A549 (cell line): Measurements from ENCODE around the gene TDP1.

Experiments used
- BCL3 ChIP-seq: fragments of >200 bp; sonication (Bioruptor Twin); formaldehyde crosslinking; IDR thresholded peaks from 3 replicates; pipeline ENCODE4 v1.6.1; 2016
- CBX8 ChIP-seq: fragments of 200-600 bp; sonication (generic); IDR thresholded peaks from 2 replicates; pipeline ENCODE4 v1.6.1; 2016
- CEBPB ChIP-seq, 2 experiments: fragments of >200 bp in 1 of 2; sonication (Bioruptor Twin) in 1 of 2; formaldehyde crosslinking in 1 of 2; IDR thresholded peaks; 2 replicates each; pipeline ENCODE4 v1.6.1; 2012 to 2016
- CHD2 ChIP-seq: fragments of 150-350 bp; IDR thresholded peaks from 2 replicates; pipeline ENCODE4 v1.6.1; 2014; ENCODE audit warnings: low read length; ENCODE audit not compliant: partially characterized antibody
- CTCF ChIP-seq: fragments of >200 bp; sonication (Bioruptor Twin); formaldehyde crosslinking; IDR thresholded peaks from 3 replicates; pipeline ENCODE4 v1.5.1; 2016
- EHMT2 ChIP-seq: fragments of 200-600 bp; sonication (generic); IDR thresholded peaks from 2 replicates; pipeline ENCODE4 v1.6.1; 2016; ENCODE audit warnings: antibody characterized with exemption, low read depth, mild to moderate bottlenecking, moderate library complexity
- ESRRA ChIP-seq: fragments of 150-350 bp; IDR thresholded peaks from 2 replicates; pipeline ENCODE4 v1.6.1; 2014; ENCODE audit warnings: mild to moderate bottlenecking, low read length, borderline replicate concordance
- HMGXB4 ChIP-seq: fragments of 250-450 bp; sonication (Bioruptor Pico); IDR thresholded peaks from 2 replicates; pipeline ENCODE4 v1.5.0; 2021; ENCODE audit warnings: mild to moderate bottlenecking, moderate library complexity, borderline replicate concordance
- MAFK ChIP-seq: fragments of 450-650 bp; IDR thresholded peaks from 2 replicates; pipeline ENCODE4 v1.6.1; 2014; ENCODE audit not compliant: partially characterized antibody
- MAX ChIP-seq: IDR thresholded peaks from 2 replicates; pipeline ENCODE4 v1.6.1; 2012
- POLR2A ChIP-seq: IDR thresholded peaks from 2 replicates; pipeline ENCODE4 v1.6.1; 2012; ENCODE audit warnings: mild to moderate bottlenecking, low read length

GRCh38 chr14:90024910-90025309, 69.2 kb downstream of the TDP1 start:
- TF ChIP-seq POLR2A (no peak), ESRRA (no peak), BCL3 (no peak), MAFK (no peak), CEBPB (IDR thresholded peaks at IDR 0.05) (no peak), HMGXB4 (CRISPR knock-in tag) (no peak), EHMT2 (no peak), CBX8 (no peak), CTCF (no peak), MAX (no peak), CHD2 (no peak)
